Measurements from ENCODE around the gene SYNC. TPM values are rescaled to one million over a fixed set of nuclear protein-coding genes. Genes with fewer than 3 reads are reported as not detected.
A peak's percentile ranks its signal among the peaks of the same experiment; 100 is the strongest.

The SYNC gene
- total RNA-seq, 1 donor from 2014 or later: 0.49 TPM

DNA sequence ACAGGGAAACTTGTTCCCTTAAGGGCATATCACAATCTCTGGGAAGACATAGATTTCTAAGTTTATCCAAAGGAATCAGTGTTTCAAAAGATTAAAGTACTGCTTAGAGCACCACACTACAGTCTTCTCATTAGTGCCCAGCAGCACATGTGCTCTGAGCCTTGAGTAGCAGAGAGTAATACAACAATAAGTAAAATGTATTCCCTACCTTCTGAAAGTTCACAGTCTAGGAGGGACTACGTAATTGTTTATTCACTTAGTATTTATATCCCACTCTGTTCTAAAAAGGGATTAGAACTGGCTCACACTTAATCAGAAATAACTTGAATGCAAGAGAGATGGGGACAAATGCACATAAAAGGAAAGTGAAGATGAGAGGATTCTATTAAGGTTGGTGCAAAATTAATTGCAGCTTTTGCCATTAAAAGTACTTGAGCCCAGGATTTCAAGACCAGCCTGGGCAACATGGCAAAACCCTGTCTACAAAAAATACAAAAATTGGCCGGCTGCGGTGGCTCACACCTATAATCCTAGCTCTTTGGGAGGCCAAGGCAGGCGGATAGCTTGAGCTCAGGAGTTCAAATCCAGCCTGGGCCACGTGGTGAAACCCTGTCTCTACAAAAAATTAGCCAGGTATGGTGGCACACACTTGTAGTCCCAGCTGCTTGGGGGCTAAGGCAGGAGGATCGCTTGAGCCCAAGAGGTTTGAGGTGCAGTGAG is 9.0 kb downstream of the SYNC start:
- no peaks in the 10 kb centered on the region for H3K9me3 Mint-ChIP-seq (ENCODE audit: unreplicated experiment)
- H3K4me3 Mint-ChIP-seq (ENCODE audit: unreplicated experiment): no peak overlapping the region
- TF ChIP-seq, protein P1, sequence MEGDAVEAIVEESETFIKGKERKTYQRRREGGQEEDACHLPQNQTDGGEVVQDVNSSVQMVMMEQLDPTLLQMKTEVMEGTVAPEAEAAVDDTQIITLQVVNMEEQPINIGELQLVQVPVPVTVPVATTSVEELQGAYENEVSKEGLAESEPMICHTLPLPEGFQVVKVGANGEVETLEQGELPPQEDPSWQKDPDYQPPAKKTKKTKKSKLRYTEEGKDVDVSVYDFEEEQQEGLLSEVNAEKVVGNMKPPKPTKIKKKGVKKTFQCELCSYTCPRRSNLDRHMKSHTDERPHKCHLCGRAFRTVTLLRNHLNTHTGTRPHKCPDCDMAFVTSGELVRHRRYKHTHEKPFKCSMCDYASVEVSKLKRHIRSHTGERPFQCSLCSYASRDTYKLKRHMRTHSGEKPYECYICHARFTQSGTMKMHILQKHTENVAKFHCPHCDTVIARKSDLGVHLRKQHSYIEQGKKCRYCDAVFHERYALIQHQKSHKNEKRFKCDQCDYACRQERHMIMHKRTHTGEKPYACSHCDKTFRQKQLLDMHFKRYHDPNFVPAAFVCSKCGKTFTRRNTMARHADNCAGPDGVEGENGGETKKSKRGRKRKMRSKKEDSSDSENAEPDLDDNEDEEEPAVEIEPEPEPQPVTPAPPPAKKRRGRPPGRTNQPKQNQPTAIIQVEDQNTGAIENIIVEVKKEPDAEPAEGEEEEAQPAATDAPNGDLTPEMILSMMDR (IDR thresholded peaks at IDR 0.05; ENCODE audit: unreplicated experiment): no peak
- no peak overlapping the region for H3K27ac Mint-ChIP-seq (ENCODE audit: unreplicated experiment)
- no peak for DNase-seq (ENCODE audit: low spot score)
- H3K36me3 Mint-ChIP-seq (ENCODE audit: low read depth, unreplicated experiment): no peaks in the 10 kb centered on the region
- H3K4me1 Mint-ChIP-seq (ENCODE audit: unreplicated experiment): peaks cover 12% of the 10 kb centered on the region
- peaks cover 3% of the 10 kb centered on the region for H3K27me3 Mint-ChIP-seq (ENCODE audit: unreplicated experiment)

DNA sequence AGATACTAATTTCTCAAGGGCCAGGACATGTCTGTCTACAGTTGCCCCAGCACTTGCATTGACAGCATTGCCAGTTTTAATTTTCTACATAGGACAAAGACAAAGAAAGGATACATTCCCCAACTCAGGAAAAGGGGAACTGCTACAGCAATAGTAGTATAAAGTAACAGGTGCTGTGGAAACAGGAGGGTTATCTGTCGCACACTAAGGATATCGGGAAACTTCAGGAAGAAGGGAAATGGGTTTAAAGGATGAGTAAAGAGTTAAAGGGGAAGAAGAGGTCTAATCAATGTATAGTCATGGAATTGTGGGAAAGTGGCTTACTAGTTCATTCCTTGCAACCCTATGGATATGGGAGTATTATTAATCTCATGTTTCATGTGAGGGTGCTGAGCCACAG is 16.2 kb downstream of the SYNC start:
- peaks cover 2% of the 10 kb centered on the region for H3K27me3 Mint-ChIP-seq (ENCODE audit: unreplicated experiment)
- no peaks in the 10 kb centered on the region for H3K9me3 Mint-ChIP-seq (ENCODE audit: unreplicated experiment)
- no peak overlapping the region for H3K27ac Mint-ChIP-seq (ENCODE audit: unreplicated experiment)
- H3K4me1 Mint-ChIP-seq (ENCODE audit: unreplicated experiment): peaks cover 16% of the 10 kb centered on the region
- DNase-seq (ENCODE audit: low spot score): no peak
- no peak overlapping the region for H3K4me3 Mint-ChIP-seq (ENCODE audit: unreplicated experiment)
- peaks cover 12% of the 10 kb centered on the region for H3K36me3 Mint-ChIP-seq (ENCODE audit: low read depth, unreplicated experiment)
- TF ChIP-seq, protein P1 (IDR thresholded peaks at IDR 0.05; ENCODE audit: unreplicated experiment): no peak

- Mint-ChIP-seq H3K9me3 (ENCODE audit: unreplicated experiment) (no peaks in the 10 kb centered on the region), H3K36me3 (ENCODE audit: low read depth, unreplicated experiment) (peaks cover 20% of the 10 kb centered on the region), H3K27me3 (ENCODE audit: unreplicated experiment) (peaks cover 2% of the 10 kb centered on the region), H3K4me3 (ENCODE audit: unreplicated experiment) (no peak overlapping the region), H3K27ac (ENCODE audit: unreplicated experiment) (no peak overlapping the region), H3K4me1 (ENCODE audit: unreplicated experiment) (peaks cover 16% of the 10 kb centered on the region)
- TF ChIP-seq, protein P1 (IDR thresholded peaks at IDR 0.05; ENCODE audit: unreplicated experiment): no peak
- DNase-seq (ENCODE audit: low spot score): no peak
Observed at GRCh38 chr1:32685498-32685897, 17.1 kb downstream of the SYNC start.

DNA sequence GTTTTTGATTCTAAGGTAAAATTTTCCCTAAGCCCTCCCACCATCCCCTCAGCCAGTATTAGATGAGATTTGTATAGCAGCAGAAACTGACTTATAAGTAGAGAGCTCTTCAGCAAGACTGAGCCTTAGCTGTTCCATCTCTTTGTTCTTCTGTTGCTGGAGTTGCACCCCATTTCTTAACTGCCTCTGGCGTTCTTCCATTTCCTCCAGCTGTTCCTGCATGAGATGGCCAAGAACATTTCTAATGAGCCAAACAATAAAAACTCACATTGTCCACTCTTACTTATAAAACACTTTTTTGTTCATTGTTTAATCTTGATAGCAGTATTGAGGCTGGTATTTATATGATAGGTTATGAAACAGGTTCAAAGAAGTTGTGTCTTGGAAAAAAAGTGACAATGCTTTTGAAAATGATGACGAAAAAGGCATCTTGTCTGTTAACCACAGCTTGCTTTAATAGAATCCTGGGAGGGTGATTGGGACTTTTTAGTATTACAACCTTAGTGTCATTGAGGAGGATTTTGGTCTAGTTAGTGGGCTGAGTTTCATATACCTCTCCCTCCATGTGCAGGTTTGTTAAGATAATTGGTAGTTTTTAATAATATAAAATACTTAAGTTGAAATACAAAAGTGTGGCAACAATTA is 18.3 kb downstream of the SYNC start:
- TF ChIP-seq, protein P1 (IDR thresholded peaks at IDR 0.05; ENCODE audit: unreplicated experiment): no peak
- Mint-ChIP-seq H3K27ac (ENCODE audit: unreplicated experiment) (peak overlapping the region; percentile 30), H3K27me3 (ENCODE audit: unreplicated experiment) (peaks cover 2% of the 10 kb centered on the region), H3K36me3 (ENCODE audit: low read depth, unreplicated experiment) (peaks cover 28% of the 10 kb centered on the region), H3K4me3 (ENCODE audit: unreplicated experiment) (no peak overlapping the region), H3K4me1 (ENCODE audit: unreplicated experiment) (peaks cover 16% of the 10 kb centered on the region), H3K9me3 (ENCODE audit: unreplicated experiment) (no peaks in the 10 kb centered on the region)
- DNase-seq (ENCODE audit: low spot score): no peak

GRCh38 chr1:32683397-32683796 is 19.2 kb downstream of the SYNC start:
- Mint-ChIP-seq H3K27me3 (ENCODE audit: unreplicated experiment) (peaks cover 2% of the 10 kb centered on the region), H3K4me3 (ENCODE audit: unreplicated experiment) (no peak overlapping the region), H3K27ac (ENCODE audit: unreplicated experiment) (no peak overlapping the region), H3K9me3 (ENCODE audit: unreplicated experiment) (no peaks in the 10 kb centered on the region), H3K36me3 (ENCODE audit: low read depth, unreplicated experiment) (peaks cover 28% of the 10 kb centered on the region), H3K4me1 (ENCODE audit: unreplicated experiment) (peaks cover 16% of the 10 kb centered on the region)
- no peak for DNase-seq (ENCODE audit: low spot score)
- TF ChIP-seq, protein P1 (IDR thresholded peaks at IDR 0.05; ENCODE audit: unreplicated experiment): no peak
